ENCODE measurements around the gene ARHGEF12. TPM values are rescaled to one million over a fixed set of nuclear protein-coding genes. Genes with fewer than 3 reads are reported as not detected.

ARHGEF12 gene
- total RNA-seq, 2 experiments from 2014 or later, result 13.7 to 13.8 TPM

DNA sequence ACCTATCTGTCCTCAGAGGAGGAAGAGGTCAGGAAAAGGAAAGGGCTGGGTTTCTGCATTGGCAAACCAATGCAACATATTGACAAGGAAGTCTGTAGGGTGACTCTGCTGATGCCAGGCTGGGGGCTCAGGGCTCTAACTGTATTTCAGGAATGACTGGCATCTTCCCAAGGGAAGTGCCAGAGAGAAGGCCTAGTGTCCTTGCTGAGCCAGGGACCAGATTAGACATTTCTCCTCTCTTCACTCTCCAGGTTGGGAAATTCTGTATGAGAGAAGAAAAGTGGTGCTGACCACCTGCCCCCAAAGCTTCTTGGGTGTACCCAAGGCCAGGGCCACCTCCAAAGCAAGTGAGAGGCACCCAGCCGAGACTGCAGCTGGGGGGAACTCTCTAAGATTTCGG lies 202.5 kb downstream of the ARHGEF12 start:
- Mint-ChIP-seq H3K4me1 (no peaks in the 10 kb centered on the region), H3K4me3 (no peak overlapping the region), H3K27ac (no peak overlapping the region), H3K36me3 (no peaks in the 10 kb centered on the region), H3K27me3 (no peaks in the 10 kb centered on the region), H3K9me3 (peaks cover 1% of the 10 kb centered on the region)
- DNase-seq, result no peak

Other genes starting within 250 kb of the ARHGEF12 start
- gene TRIM29, start 198.3 kb upstream of the ARHGEF12 start, total RNA-seq, result not detected
- gene OAF, start 125.4 kb upstream of the ARHGEF12 start, total RNA-seq, result 1 to 10 TPM; 3.0 to 3.6 TPM
- gene POU2F3, start 96.3 kb upstream of the ARHGEF12 start, total RNA-seq, result not detected
- gene TLCD5, start 11.1 kb upstream of the ARHGEF12 start, total RNA-seq, result under 1 TPM; 0.37 to 0.42 TPM
- gene GRIK4, start 175.3 kb downstream of the ARHGEF12 start, total RNA-seq, result under 1 TPM; 0.40 to 0.43 TPM